OCI-LY7 (cell line): ENCODE measurements around the gene RUSF1. TPM values are rescaled to one million over a fixed set of nuclear protein-coding genes. Genes with fewer than 3 reads are reported as not detected.
A peak's percentile ranks its signal among the peaks of the same experiment; 100 is the strongest.
"Not testable (repeated sequence)": the region's sequence is repeated elsewhere in the genome, so short reads cannot be mapped to it uniquely, and the experiment has no call there.

Source experiments
- BruUV-seq: library from RNA; stranded (reverse); fragments of 400-500 nt; replicated peaks from 2 replicates; lab custom pipeline; 2021; lab: Mats Ljungman, UMichigan
- CTCF ChIA-PET: fragments of 300-600 bp; sonication (Branson Sonifier 250); formaldehyde crosslinking; loops from one replicate; lab custom pipeline; 2022; ENCODE audit warnings: antibody characterized with exemption; ENCODE audit not compliant: unreplicated experiment; lab: Charles Lee
- POLR2A ChIA-PET: fragments of 300-600 bp; sonication (Branson Sonifier 250); formaldehyde crosslinking; loops from one replicate; lab custom pipeline; 2022; ENCODE audit warnings: antibody characterized with exemption; lab: Charles Lee
- DNase-seq: peaks from one replicate; pipeline ENCODE4 v3.0.0-alpha.2; 2015; ENCODE audit warnings: low spot score
- H2AFZ ChIP-seq: fragments of 200-600 bp; sonication (generic), shearing (Covaris generic); 2 replicates; pipeline ENCODE4 v1.6.1; 2014; ENCODE audit warnings: mild to moderate bottlenecking, antibody characterized with exemption, low read length, moderate library complexity
- H3K27ac ChIP-seq: fragments of 200-600 bp; sonication (generic); 2 replicates; pipeline ENCODE4 v1.5.1; 2014; ENCODE audit warnings: mixed run types, low read depth, mild to moderate bottlenecking, moderate library complexity, low read length, inconsistent platforms; ENCODE audit not compliant: poor library complexity, severe bottlenecking
- H3K36me3 ChIP-seq: fragments of 200-600 bp; sonication (generic); 2 replicates; pipeline ENCODE4 v1.6.1; 2014; ENCODE audit warnings: mild to moderate bottlenecking, antibody characterized with exemption, low read length, moderate library complexity, mixed read lengths; ENCODE audit not compliant: insufficient read depth
- H3K4me1 ChIP-seq: fragments of 200-600 bp; sonication (generic); 2 replicates; pipeline ENCODE4 v1.5.1; 2014; ENCODE audit warnings: mild to moderate bottlenecking, low read length; ENCODE audit not compliant: insufficient read depth, poor library complexity, severe bottlenecking
- H3K4me2 ChIP-seq: fragments of 200-600 bp; sonication (generic); 2 replicates; pipeline ENCODE4 v1.6.1; 2014; ENCODE audit warnings: mild to moderate bottlenecking, low read length
- H3K4me3 ChIP-seq: fragments of 200-600 bp; sonication (generic); 2 replicates; pipeline ENCODE4 v1.5.1; 2014; ENCODE audit warnings: mild to moderate bottlenecking, low read depth, low read length; ENCODE audit not compliant: poor library complexity, severe bottlenecking
- H3K79me2 ChIP-seq: fragments of 200-600 bp; sonication (generic); 2 replicates; pipeline ENCODE4 v1.6.1; 2016; ENCODE audit warnings: low read depth, mild to moderate bottlenecking, low read length, moderate library complexity, mixed read lengths; ENCODE audit not compliant: insufficient read depth
- H3K9me2 ChIP-seq: fragments of 200-600 bp; sonication (generic); 2 replicates; pipeline ENCODE4 v1.6.1; 2016; ENCODE audit warnings: mild to moderate bottlenecking, low read length, mixed read lengths; ENCODE audit not compliant: insufficient read depth
- H3K9me3 ChIP-seq: fragments of 200-600 bp; sonication (generic); 2 replicates; pipeline ENCODE4 v1.6.1; 2014; ENCODE audit warnings: mild to moderate bottlenecking, mixed run types, low read length, mixed read lengths
- H4K20me1 ChIP-seq: fragments of 200-600 bp; sonication (generic); 2 replicates; pipeline ENCODE4 v1.6.1; 2014; ENCODE audit warnings: mild to moderate bottlenecking, antibody characterized with exemption, low read length, moderate library complexity, mixed read lengths; ENCODE audit not compliant: insufficient read depth
- EZH2phosphoT487 ChIP-seq: fragments of 200-600 bp; sonication (generic); IDR thresholded peaks from 2 replicates; pipeline ENCODE4 v1.6.1; 2018; ENCODE audit warnings: low read depth, borderline replicate concordance, mild to moderate bottlenecking, mixed run types, antibody characterized with exemption, low read length, moderate library complexity, mixed read lengths
- intact Hi-C: fragments of 100-400 bp; cut with micrococcal nuclease; formaldehyde crosslinking; loops from one replicate; pipeline ENCODE4 v1.10.0; 2022; ENCODE audit not compliant: unreplicated experiment
- total RNA-seq, 2 experiments: library from RNA; depleted of rRNA in 1 of 2; stranded (reverse); fragments of >200 nt in 1 of 2; shearing (Covaris generic) in 1 of 2; gene quantifications; 2 replicates each; pipeline ENCODE4 v1.2.3, GENCODE V29; 2014 to 2022
- TF ChIP-seq, protein P1 (sequence below): fragments of 200-600 bp; sonication (generic); conservative IDR thresholded peaks from 2 replicates; pipeline ENCODE4 v1.5.1; 2014; ENCODE audit warnings: mild to moderate bottlenecking, antibody characterized with exemption, low read length, moderate library complexity, mixed read lengths

Gene RUSF1
- total RNA-seq, 2 experiments from 2014 or later: 28.6 to 40.4 TPM

DNA sequence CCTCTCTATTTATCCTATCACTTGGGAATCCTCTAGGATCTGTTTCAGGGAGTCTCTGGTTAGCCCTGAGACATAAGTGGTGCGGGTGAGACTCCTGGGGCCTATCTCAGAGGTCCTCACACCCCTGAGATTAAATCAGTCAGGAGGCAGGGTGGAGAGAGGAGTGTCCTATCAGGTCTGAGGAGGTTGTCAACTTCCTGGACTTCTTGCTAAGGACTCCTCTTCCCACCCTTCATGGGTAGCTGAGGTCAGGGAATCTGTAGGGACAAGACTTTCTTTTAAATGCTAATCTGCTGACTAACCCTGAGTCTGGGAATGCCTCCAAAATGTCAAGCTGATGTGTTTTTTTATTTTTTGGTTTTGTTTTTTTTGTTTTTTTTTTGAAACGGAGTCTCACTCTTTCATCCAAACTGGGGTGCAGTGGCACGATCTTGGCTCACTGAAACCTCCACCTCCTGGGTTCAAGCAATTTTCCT, 55.5 kb downstream of the RUSF1 start:
- ChIA-PET CTCF (no interaction called here), POLR2A (no interaction called here)
- no peak for TF ChIP-seq EZH2phosphoT487
- TF ChIP-seq, protein P1, sequence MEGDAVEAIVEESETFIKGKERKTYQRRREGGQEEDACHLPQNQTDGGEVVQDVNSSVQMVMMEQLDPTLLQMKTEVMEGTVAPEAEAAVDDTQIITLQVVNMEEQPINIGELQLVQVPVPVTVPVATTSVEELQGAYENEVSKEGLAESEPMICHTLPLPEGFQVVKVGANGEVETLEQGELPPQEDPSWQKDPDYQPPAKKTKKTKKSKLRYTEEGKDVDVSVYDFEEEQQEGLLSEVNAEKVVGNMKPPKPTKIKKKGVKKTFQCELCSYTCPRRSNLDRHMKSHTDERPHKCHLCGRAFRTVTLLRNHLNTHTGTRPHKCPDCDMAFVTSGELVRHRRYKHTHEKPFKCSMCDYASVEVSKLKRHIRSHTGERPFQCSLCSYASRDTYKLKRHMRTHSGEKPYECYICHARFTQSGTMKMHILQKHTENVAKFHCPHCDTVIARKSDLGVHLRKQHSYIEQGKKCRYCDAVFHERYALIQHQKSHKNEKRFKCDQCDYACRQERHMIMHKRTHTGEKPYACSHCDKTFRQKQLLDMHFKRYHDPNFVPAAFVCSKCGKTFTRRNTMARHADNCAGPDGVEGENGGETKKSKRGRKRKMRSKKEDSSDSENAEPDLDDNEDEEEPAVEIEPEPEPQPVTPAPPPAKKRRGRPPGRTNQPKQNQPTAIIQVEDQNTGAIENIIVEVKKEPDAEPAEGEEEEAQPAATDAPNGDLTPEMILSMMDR: no peak
- H3K4me3 ChIP-seq: no peak overlapping the region
- peaks cover 25% of the 10 kb centered on the region for H3K4me1 ChIP-seq
- H3K9me2 ChIP-seq: no peaks in the 10 kb centered on the region
- no peak overlapping the region for H2AFZ ChIP-seq
- H3K9me3 ChIP-seq: no peaks in the 10 kb centered on the region
- intact Hi-C loops: loop anchor here (10.0 kb wide), 1 partner anchor 338 kb away; the partner anchor contains the start of gene KAT8
- DNase-seq: no peak
- no TSS peak for BruUV-seq
- H3K27ac ChIP-seq: no peak overlapping the region
- peaks cover 13% of the 10 kb centered on the region; the same call in 1 of the 2 replicates for H3K36me3 ChIP-seq
- no peak overlapping the region for H3K4me2 ChIP-seq
- H3K79me2 ChIP-seq: peaks cover 21% of the 10 kb centered on the region; the same call in 1 of the 2 replicates
- H4K20me1 ChIP-seq: peaks cover 12% of the 10 kb centered on the region

DNA sequence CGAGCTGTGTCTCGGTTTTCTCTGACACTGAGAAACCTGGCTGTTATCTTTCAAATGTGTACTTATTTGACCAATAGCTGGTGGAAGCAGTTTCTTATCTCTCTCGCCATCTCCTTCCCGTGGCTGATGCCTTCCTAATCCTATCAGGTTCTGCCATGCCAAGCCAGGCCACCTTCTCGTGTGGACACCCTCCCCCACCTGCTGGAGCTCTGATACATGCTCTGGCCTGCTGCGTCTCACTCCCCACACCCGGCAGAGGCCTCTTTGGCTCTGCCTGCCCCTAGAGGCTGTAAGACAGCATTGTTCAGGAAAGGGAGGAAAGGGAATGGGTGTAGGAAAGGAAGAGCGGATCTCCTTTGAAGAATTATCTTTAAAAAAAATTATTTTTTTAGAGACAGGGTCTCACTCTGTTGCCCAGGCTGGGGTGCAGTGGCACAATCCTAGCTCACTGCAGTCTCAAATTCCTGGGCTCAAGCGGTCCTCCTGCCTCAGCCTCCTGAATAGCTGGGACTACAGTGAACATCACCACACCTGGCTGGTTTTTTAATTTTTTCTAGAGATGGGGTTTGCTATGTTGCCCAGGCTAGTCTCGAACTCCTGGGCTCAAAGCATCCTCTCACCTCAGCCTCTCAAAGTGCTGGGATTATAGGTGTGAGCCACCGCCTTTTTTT, 56.4 kb downstream of the RUSF1 start:
- Histone ChIP-seq H3K4me2 (no peak overlapping the region), H3K9me2 (no peaks in the 10 kb centered on the region), H3K4me3 (no peak overlapping the region), H4K20me1 (peaks cover 9% of the 10 kb centered on the region), H3K9me3 (no peaks in the 10 kb centered on the region), H3K27ac (no peak overlapping the region), H3K79me2 (peaks cover 12% of the 10 kb centered on the region; the same call in 1 of the 2 replicates), H3K36me3 (peaks cover 9% of the 10 kb centered on the region; the same call in 1 of the 2 replicates), H3K4me1 (peaks cover 16% of the 10 kb centered on the region), H2AFZ (no peak overlapping the region)
- ChIA-PET CTCF (no interaction called here), POLR2A (no interaction called here)
- intact Hi-C loops: loop anchor here (10.0 kb wide), 1 partner anchor 337 kb away; the partner anchor contains the start of gene KAT8
- DNase-seq: peak; percentile 46
- TF ChIP-seq EZH2phosphoT487: no peak
- TF ChIP-seq, protein P1: peak; percentile 67
- BruUV-seq: no TSS peak

DNA sequence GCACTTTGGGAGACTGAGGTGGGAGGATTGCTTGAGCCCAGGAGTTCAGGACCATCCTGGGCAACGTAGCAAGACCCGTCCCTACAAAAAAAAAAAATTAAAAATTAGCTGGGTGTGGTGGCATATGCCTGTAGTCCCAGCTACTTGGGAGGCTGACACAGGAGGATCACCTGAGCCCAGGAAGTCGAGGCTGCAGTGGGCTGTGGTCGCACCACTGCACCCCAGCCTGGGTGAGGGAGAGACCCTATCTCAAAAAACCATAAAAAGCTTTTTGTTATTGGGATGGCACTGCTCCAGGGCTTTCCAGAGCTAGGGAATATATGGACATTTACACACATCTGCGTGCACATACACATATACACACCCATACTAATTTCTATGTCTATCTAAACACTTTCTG, 57.0 kb downstream of the RUSF1 start:
- ChIA-PET CTCF (no interaction called here), POLR2A (no interaction called here)
- Histone ChIP-seq H3K27ac (no peak overlapping the region), H3K9me3 (no peaks in the 10 kb centered on the region), H3K4me3 (no peak overlapping the region), H4K20me1 (peaks cover 8% of the 10 kb centered on the region), H3K36me3 (peaks cover 6% of the 10 kb centered on the region; the same call in 1 of the 2 replicates), H3K4me1 (peaks cover 12% of the 10 kb centered on the region), H3K9me2 (no peaks in the 10 kb centered on the region), H3K4me2 (no peak overlapping the region), H2AFZ (no peak overlapping the region), H3K79me2 (peaks cover 7% of the 10 kb centered on the region; the same call in 1 of the 2 replicates)
- TF ChIP-seq, protein P1: no peak
- TF ChIP-seq EZH2phosphoT487: no peak
- BruUV-seq: no TSS peak
- no peak for DNase-seq
- intact Hi-C loops: loop anchor here (10.0 kb wide), 1 partner anchor 336 kb away; the partner anchor contains the start of gene KAT8

DNA sequence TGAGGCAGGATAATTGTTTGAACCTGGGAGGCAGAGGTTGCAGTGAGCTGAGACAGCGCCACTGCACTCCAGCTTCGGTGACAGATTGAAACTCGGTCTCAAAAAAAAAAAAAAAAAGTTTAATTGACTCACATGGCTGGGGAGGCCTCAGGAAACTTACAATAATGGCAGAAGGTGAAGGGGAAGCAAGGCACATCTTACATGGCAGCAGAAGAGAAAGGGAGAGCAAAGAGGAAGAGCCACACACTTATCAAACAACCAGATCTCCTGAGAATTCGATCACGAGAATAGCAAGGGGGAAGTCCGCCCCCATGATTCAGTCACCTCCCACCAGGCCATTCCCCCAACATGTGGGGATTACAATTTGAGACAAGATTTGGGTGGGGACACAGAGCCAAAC, 62.3 kb downstream of the RUSF1 start:
- H4K20me1 ChIP-seq, H3K27ac ChIP-seq, H3K36me3 ChIP-seq, H2AFZ ChIP-seq, H3K9me2 ChIP-seq, H3K4me1 ChIP-seq, H3K9me3 ChIP-seq, BruUV-seq, H3K4me3 ChIP-seq, intact Hi-C loops, H3K79me2 ChIP-seq, H3K4me2 ChIP-seq, CTCF ChIA-PET, DNase-seq: not testable (repeated sequence)
- POLR2A ChIA-PET: interaction anchor here (0.6 kb wide), 1 partner anchor 27 kb away, joined by 3 read pairs; no protein-coding TSS in a partner anchor
